T-helper 1 cell treated with Interleukin-12 subunit alpha and Interleukin-12 subunit beta and Interleukin-4 antibody, amounts not matched to agents 30 ng/mL and 1 ng/mL, for 36 hours (primary cell): ENCODE data around the gene EXOC3. TPM values are rescaled to one million over a fixed set of nuclear protein-coding genes. Genes with fewer than 3 reads are reported as not detected.

Source experiments
- intact Hi-C: fragments of 100-400 bp; cut with micrococcal nuclease; formaldehyde crosslinking; loops from one replicate; pipeline ENCODE4 v1.15.1; 2024
- total RNA-seq: library from RNA; stranded (reverse); gene quantifications from 2 replicates; pipeline ENCODE4 v1.2.3, GENCODE V29; 2022

Gene EXOC3
- total RNA-seq, 1 donor from 2014 or later: 89.9 TPM

DNA sequence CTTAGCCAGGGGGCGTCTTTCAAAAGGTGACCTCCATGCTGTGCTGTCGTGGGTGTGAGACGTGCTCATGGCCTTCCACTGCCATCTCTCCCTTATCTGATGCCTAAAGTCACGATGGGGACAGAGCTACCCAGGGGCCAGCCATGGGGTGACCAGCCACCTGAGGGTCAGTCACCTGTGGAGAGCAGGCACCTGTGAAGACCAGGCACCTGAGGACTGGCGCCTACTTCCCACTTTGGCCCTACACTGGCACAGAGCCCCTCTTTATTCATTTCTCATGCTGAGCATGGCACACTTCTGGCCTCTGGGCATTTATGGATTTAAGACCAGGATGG lies 6.4 kb upstream of the EXOC3 start:
- intact Hi-C loops: no loop called here

DNA sequence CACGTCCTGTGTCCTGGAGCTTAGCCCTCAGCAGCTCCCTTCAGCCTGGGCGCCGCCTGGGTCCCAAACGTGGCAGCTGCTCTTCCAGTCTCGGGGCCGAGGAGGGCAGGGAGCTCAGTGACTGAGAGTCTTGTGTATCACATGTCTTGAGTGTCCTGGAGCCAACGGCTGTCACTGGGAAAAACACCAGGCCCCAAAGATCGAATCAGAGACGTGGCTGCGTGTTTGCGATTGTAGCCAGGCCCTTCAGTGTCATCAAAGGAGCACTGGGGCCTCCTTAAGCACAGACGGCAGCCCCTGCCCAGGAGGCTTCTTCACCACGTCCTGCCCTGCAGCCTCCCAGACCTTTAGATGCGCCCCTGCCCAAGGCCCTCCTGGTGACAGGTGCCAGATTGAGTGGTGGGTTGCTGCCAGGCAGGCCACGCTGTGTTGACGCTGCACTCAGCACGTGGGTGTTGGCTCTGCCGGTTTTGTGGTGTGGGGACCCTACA lies 5.7 kb upstream of the EXOC3 start:
- intact Hi-C loops: no loop called here

DNA sequence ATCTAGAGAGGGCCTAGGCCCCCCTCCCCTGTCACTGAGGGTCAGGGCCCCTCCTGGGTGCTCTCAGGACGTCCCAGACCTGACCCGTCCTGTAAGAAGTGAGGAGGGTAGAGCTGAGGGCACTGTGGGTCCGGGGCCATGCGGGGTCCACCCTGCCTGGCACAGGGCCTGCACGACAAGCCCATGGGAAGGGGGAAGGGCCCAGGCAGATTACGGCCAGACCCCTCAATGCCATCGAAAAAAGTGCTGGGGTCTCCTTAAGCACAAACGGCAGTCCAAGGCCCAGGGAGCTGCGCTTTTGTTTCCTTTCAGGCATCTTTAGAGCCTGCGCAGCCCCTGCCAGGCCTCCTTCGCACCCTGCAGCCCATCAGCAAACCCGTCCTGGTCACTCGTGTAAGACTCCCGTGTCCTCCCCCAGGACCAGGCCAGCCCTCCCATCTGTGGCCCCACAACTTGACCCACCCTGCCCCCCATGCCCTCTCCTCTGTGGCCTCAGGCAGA lies 4.4 kb upstream of the EXOC3 start:
- intact Hi-C loops: no loop called here

DNA sequence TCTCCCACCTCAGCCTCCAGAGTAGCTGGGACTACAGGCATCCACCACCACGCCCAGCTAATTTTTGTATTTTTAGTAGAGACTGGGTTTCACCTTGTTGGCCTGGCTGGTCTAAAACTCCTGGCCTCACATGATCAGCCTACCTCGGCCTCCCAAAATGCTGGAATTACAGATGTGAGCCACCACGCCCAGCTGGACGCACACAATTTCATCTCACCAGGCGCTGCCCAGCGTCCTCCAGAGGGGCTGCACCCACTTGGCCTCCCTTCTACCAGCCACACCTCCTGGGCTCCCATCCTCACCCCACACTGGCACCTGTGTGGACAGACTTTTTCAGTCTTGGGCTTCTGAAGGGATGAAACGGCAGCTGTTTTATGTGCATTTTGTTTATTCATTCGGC lies 3.8 kb upstream of the EXOC3 start:
- intact Hi-C loops: no loop called here

DNA sequence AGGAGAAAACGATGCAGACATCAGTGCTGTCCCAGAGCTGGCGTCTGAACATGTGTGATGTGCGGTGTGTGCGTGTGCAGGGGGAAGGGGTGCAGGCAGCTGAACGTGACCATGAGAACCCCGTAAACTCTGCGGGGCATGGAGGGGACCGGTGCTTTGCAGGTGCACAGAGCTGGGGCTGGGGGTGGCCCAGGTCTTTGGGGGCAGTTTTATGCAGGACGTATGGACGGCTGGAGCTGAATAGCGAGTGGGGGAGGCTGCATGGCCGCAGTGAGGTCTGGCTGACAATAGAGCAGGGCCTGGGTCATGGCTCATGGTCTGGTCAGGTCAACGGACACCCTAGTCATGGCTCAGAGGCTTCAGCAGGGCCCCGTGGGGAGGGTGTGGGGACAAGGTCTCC lies 3.3 kb upstream of the EXOC3 start:
- intact Hi-C loops: no loop called here

DNA sequence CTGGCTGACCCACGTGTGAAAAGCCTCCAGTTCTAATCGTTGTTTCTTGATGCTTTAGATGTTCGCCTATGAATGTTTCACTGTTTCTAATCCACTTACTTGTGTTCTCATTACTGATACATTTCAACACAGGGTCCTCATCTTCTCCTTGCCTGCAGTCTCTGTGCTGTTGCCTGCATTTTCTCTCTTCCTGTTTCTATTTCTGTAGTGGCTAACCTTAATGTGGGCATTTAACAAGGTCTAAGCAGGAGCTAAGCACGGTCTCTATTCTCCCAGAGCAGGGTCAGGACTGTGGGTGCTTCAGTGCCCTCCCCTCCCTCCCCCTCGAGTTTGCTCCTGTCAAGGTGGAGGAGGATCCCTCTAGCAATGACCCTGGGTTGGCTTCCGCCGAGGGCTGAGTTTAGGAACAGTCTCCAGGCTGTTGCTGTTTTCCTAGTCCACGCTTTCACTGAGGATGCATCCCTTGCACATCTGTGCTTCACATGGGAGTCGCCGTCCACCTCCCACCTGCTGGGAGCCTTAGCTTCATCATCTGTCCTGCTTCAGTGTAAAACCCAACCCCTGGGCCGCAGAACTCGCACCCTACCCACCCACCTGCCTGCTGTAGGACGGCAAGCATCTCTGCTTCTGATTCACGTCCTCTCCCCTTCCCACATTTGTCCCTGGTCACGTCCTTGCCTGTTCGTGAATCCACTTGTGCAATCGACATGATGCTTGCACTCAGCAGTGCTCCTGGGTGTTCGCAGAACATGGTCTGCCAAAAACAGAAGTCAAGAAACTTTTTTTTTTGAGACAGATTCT lies 2.4 kb upstream of the EXOC3 start:
- intact Hi-C loops: no loop called here

DNA sequence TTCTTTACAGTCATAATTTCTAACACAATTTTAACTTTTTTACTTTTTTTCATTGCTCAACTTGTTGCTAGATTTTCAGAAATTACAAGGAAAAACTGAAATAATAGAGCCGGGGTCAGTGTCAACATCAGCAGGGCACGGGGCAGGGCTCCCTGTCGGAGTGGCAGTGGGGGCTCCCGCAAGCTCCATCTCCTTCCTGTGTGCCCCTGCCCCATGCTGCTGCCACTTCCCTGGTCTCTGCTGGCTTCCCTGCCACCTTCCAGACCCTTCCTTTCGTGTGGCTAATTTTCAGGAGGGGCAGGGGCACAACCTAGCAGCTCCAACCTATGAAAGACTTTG lies 1.0 kb upstream of the EXOC3 start:
- intact Hi-C loops: loop anchor here (1.0 to 2.0 kb wide), 2 partner anchors 17 to 50 kb away; no protein-coding TSS in a partner anchor

DNA sequence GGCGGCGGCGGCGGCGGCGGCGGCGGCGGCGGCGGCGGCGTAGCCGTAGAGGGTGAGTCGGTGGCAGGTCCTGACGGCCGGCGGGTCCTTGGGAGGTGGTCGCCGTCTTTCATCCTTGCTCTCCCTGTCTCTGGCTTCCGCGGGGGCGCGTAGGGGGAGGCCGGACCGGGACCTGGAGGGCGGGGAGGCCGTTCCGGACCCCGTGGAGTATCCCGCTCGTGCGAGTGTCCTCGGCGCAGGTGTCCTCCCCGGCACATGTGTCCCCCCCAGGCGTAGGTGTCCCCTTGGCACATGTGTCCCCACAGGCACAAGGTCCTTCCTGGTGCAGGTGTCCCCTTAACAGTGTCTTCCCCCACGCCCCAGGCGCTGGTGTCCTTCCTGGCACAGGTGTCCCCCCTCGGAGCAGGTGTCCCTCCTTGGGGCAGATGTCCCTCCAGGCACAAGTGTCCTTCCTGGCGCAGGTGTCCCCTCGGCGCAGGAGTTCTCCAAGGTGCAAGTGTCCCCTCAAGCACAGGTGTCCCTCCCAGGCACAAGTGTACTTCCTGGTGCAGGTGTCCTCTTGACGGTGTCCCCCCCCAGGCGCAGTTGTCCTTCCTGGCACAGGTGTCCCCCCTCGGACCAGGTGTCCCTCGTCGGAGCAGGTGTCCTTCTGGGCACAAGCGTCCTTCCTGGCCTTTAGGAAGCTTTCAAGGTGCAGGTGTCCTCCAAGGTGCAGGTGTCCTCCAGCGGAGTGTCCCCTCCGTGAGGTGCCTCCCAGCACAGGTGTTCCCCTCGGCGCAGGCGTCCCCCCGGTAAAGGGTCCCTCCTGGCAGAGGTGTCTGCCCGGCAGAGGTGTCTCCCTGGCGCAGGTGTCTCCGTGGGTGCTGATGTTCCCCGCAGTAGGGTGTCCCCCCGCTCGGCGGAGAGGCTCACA lies 519 bp downstream of the EXOC3 start:
- intact Hi-C loops: loop anchor here (1.0 to 2.0 kb wide), 3 partner anchors 15 to 225 kb away; partner anchors contain the start of genes CCDC127, PDCD6 and SDHA

DNA sequence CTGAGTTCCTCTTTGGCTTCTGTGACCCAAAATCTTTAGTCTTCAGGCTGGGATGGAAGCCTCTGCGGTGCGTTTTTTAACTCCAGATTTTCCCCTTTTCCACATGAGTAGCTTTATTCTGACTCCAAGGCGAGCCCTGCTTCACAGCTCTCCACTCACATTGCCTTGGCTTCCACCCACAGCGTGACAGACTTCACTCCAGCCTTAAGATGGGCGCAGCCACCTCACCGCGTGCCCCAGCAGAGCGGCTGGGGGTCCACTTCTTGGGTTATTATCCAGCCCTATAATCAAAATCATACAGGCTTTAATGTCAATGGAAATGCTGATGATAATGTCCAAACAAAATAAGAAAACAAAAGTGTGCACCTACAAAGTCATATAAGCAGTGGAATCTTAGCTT lies 1.2 kb downstream of the EXOC3 start:
- intact Hi-C loops: no loop called here

DNA sequence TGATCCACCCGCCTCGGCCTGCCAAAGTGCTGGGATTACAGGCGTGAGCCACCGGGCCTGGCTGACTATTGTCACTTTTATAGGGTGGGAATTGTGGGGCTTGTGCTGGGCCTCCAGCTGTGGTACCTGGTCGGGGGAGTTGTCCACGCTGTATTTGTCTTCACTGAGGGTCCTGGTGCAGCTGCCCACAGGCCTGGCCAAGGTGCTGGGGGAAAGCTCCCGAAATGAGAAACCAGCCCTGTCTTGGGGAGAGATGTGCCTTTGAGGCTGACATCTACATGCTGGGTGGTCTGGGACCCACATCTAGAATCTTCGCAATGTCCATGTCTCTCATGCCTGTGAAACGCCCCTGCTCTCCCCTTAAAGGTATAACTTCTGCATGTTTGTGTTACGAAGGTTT lies 2.6 kb downstream of the EXOC3 start:
- intact Hi-C loops: no loop called here

DNA sequence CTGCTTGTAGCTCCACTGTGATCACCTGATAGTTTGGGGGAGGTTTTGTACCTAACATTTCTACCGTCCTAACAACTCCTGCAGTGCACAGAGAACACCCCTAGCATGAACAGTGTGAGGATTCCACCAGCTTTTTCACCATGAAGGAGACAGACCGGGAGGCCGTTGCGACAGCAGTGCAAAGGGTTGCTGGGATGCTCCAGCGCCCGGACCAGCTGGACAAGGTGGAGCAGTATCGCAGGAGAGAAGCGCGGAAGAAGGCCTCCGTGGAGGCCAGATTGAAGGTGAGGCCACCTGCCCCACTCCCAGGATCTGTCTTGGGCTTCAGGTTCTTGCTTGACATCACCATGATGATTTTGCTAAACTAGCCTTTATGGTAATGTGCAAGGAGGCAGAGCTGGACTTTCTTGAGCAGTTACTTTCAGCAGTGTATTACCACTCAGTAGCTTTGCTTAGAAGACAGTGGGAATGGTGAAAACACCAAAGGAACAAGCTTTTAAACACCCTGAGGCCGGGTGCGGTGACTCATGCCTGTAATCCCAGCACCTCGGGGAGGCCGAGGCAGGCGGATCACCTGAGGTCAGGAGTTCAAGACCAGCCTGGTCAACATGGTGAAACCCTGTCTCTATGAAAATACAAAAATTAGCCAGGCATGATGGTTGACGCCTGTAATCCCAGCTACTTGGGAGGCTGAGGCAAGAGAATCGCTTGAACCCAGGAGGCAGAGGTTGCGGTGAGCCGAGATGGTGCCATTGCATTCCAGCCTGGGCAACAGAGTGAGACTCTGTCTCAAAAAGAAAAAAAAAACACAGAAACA lies 3.3 kb downstream of the EXOC3 start:
- intact Hi-C loops: loop anchor here (1.0 kb wide), 4 partner anchors 8 to 166 kb away; partner anchors contain the start of gene CEP72

DNA sequence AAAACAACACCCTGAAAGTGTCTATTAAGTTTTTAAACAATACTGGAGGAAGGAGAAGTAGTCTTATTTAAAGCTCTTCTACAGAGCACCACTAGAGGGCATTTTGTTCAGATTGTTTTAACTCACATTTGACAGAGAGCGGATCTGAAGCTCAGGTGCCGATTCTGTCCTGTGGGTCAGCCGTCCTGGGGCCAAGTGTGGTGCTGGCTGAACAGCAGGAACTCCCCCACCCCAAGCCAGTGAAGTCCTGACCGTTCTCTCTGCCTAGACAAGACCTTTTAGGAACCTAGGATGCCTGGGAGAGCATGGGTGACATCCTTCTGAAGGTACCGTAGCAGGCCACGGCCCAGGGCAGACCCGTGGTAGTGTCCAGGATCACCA lies 3.9 kb downstream of the EXOC3 start:
- intact Hi-C loops: loop anchor here (1.0 kb wide), 4 partner anchors 7 to 165 kb away; partner anchors contain the start of gene CEP72

DNA sequence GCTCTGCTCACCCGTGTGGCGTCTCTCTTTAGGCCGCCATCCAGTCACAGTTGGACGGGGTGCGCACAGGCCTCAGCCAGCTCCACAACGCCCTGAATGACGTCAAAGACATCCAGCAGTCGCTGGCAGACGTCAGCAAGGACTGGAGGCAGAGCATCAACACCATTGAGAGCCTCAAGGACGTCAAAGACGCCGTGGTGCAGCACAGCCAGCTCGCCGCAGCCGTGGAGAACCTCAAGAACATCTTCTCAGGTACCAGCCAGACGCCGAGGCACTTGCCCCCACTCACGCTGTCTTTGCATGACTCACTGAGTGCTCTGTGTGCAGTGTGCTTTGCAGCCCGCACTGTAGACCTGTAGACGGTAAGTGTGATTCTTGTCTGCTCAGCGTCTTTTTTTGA lies 4.5 kb downstream of the EXOC3 start:
- intact Hi-C loops: no loop called here

DNA sequence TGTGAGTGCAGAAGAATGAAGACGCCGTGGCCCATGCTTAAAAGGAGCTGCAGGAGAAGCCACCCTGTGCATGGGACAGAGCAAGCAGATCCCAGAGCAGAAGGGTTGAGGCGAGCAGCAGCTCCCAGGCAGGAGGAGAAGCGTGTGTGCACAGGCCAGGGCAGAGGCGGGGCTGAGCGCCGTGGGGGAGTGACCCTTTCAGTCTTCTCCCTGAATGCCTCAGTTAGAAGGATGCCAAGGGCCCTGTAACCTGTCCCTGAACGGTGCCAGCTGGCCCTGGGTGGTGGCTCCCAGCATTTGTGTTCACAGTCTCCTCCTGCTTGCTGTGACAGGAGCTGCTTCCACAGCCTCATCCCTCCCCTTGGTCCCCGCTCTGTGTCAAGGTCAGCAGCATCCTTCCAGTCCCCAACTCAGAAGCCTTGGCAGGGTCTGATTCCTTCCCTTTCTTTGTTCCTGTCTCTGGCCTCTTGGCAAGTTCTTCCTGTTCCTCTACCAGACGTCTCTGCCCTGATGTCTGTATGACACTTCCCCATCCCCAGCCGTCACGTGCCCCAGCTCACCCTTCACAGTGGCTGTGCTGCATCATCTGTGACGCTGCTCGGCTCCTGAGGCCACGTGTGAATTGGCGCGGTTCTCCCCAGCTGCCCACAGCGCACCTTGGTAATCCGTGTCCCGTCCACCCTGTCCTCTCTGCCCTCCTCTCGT lies 5.2 kb downstream of the EXOC3 start:
- intact Hi-C loops: no loop called here

DNA sequence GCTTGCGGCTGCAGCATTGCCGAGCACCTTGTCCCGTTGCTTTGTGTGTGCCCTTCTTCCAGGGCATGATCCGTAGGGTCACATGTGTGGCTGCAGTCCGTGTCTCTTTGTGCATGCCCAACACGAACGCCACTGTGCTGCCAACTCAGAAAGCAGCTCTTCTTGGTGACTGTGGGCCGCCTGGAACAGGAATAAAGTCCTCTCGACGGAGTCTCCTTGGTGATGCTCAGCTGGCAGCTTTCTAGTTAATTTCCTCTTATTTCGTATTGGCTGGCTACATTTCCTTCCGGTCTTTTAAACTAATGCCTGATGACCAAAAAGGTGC lies 5.8 kb downstream of the EXOC3 start:
- intact Hi-C loops: no loop called here

DNA sequence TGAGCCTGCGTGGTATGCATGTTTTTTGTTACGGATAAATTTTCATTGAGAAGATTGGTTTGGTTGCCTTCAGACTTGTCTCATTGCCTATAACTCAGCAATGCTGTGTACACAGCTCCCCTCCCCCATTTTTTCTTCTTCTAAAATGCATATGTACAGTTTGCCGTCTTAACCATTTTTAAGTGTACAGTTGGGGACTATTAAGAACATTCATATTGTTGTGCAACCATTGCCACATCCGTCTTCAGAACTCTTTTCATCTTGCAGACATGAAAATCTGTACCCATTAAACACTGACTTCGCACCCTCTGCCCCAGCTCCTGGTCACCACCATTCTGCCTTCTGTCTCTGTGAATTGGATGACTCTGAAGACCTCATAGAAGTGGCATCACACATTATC lies 6.2 kb downstream of the EXOC3 start:
- intact Hi-C loops: no loop called here

DNA sequence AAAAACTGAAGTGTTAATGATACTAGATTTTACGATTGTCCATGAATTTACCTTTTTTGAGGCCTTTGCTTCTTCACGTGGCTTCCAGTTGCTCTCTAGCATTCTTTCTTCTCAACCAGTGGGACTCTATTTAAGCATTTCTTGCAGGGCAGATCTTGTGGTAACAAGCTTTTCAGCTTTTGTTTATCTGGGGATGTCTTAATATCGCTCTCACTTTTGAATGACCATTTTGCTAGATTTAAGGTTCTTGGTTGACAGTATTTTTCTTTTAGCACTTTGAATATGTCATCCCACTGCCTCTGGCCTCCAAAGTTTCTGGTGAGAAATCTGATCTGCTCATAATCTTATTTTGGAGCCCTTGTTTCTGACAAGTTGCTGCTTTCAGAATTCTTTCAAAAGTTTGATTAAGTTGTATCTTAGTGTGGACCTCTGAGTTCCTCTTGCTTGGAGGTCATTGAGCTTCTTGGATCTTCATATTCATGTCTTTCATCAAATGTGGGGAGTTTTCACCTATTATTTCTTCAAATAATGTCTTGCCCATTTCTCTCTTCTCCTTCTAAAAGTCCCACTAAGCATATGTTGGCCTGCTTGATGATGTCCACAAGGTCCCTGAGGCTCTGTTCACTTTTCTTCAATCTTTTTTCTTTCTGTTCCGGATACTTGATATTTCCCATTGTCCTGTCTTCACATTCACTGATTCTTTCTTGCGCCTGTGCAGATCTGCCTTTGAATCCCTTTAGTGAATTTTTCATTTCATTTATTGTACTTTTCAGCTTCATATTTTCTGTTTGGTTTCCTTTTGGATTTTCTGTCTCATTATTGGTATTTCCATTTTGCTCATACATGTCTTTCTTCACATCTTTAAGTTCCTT lies 8.8 kb downstream of the EXOC3 start:
- intact Hi-C loops: loop anchor here (5.0 kb wide), 1 partner anchor 90 kb away; no protein-coding TSS in a partner anchor

DNA sequence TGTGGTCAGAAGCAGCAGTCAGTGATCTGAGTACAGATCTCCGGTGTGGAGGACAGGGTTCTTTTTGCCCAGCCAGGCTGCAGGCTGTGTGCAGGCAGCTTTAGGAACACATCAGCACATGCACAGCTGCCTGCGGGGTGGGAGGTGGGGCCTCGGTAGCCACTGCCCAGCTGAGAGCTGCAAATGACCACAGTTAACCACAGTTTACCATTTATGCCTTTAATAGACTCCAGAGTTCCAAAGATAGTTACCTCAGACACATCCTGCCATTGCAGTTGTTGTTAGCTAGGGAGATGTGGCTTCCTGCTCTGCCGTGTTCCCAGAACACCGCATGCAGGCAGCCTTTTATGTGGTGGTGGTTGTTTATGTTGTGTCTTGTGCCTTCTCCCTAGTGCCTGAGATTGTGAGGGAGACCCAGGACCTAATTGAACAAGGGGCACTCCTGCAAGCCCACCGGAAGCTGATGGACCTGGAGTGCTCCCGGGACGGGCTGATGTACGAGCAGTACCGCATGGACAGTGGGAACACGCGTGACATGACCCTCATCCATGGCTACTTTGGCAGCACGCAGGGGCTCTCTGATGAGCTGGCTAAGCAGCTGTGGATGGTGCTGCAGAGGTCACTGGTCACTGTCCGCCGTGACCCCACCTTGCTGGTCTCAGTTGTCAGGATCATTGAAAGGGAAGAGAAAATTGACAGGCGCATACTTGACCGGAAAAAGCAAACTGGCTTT lies 10.2 kb downstream of the EXOC3 start:
- intact Hi-C loops: loop anchor here (5.0 kb wide), 1 partner anchor 89 kb away; no protein-coding TSS in a partner anchor
